Bone marrow (tissue), 2 donors: ENCODE measurements around the gene CFAP47.
"Not testable (repeated sequence)": the region's sequence is repeated elsewhere in the genome, so short reads cannot be mapped to it uniquely, and the experiment has no call there.

Source experiments
- DNase-seq, 2 donors: peaks; one replicate each; lab custom pipeline; 2025; lab: John Stamatoyannopoulos, UW

Gene CFAP47

GRCh38 chrX:36234840-36235528, 315.4 kb downstream of the CFAP47 start:
- DNase-seq, result not testable (repeated sequence)

- no peak for DNase-seq
Measured at GRCh38 chrX:36241397-36241796, 321.9 kb downstream of the CFAP47 start.

- DNase-seq, result no peak
Measured at GRCh38 chrX:36266155-36266554, 346.6 kb downstream of the CFAP47 start.

GRCh38 chrX:36310136-36310535, 390.6 kb downstream of the CFAP47 start:
- DNase-seq, result no peak

GRCh38 chrX:36314303-36314702, 394.8 kb downstream of the CFAP47 start:
- DNase-seq, result no peak

- no peak for DNase-seq
Measured at GRCh38 chrX:36334572-36334971, 415.0 kb downstream of the CFAP47 start.

GRCh38 chrX:36336751-36337150, 417.2 kb downstream of the CFAP47 start:
- no peak for DNase-seq

- DNase-seq, result no peak
Measured at GRCh38 chrX:36344301-36344700, 424.8 kb downstream of the CFAP47 start.

- no peak for DNase-seq
Measured at GRCh38 chrX:36348509-36348908, 429.0 kb downstream of the CFAP47 start.

- DNase-seq, result no peak
Measured at GRCh38 chrX:36357855-36358254, 438.3 kb downstream of the CFAP47 start.

GRCh38 chrX:36364262-36364661, 444.7 kb downstream of the CFAP47 start:
- DNase-seq, result no peak

- no peak for DNase-seq
Measured at GRCh38 chrX:36383495-36383894, 464.0 kb downstream of the CFAP47 start.

GRCh38 chrX:36388901-36389300, 469.4 kb downstream of the CFAP47 start:
- DNase-seq, result no peak

GRCh38 chrX:36401774-36402173, 482.2 kb downstream of the CFAP47 start:
- DNase-seq, result no peak

GRCh38 chrX:36407836-36408235, 488.3 kb downstream of the CFAP47 start:
- DNase-seq, result no peak

GRCh38 chrX:36414056-36414455, 494.5 kb downstream of the CFAP47 start:
- no peak for DNase-seq

- no peak for DNase-seq
Measured at GRCh38 chrX:36422368-36422767, 502.8 kb downstream of the CFAP47 start.

GRCh38 chrX:36431819-36432218, 512.3 kb downstream of the CFAP47 start:
- DNase-seq, result no peak

GRCh38 chrX:36434522-36434921, 515.0 kb downstream of the CFAP47 start:
- DNase-seq, result no peak
